ENCODE data around the gene ZNF541. TPM values are rescaled to one million over a fixed set of nuclear protein-coding genes. Genes with fewer than 3 reads are reported as not detected.

The ZNF541 gene
- total RNA-seq, 1 donor from 2014 or later = not detected

DNA sequence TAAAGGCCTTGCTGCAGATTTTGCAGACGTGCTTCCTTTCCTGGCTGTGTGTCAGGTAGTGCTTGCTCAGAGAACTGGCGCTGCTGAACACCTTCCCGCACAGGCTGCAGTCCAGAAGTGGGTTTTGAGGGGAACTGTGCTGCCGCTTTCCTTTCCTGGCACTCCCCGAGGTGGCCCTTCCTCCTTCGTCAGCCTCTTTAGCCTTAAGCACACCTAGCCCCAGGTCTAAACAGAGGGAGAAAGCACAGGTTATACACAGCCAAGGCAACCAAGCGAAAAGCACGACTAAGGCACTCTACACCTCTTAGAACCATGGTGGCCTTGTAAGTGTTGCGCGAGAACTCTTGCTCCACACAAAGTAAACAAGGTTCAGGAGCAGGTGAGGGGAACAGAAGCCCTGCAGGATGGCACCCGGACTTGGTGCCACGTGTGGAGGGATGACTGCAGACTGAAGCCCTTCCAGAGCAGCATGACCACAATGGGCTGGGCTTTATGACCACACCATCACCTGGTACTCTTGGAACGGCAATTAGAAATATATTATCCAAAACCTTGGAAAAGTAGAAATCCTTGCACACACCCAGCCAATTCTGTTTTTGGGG, 23.6 kb downstream of the ZNF541 start:
- no peak overlapping the region for H3K4me3 ChIP-seq (ENCODE audit: low read depth, low read length)
- TF ChIP-seq, protein P1, sequence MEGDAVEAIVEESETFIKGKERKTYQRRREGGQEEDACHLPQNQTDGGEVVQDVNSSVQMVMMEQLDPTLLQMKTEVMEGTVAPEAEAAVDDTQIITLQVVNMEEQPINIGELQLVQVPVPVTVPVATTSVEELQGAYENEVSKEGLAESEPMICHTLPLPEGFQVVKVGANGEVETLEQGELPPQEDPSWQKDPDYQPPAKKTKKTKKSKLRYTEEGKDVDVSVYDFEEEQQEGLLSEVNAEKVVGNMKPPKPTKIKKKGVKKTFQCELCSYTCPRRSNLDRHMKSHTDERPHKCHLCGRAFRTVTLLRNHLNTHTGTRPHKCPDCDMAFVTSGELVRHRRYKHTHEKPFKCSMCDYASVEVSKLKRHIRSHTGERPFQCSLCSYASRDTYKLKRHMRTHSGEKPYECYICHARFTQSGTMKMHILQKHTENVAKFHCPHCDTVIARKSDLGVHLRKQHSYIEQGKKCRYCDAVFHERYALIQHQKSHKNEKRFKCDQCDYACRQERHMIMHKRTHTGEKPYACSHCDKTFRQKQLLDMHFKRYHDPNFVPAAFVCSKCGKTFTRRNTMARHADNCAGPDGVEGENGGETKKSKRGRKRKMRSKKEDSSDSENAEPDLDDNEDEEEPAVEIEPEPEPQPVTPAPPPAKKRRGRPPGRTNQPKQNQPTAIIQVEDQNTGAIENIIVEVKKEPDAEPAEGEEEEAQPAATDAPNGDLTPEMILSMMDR (conservative IDR thresholded peaks at IDR 0.05; ENCODE audit: low read depth, low read length) = no peak
- DNase-seq (ENCODE audit: low read depth) = no peak

DNA sequence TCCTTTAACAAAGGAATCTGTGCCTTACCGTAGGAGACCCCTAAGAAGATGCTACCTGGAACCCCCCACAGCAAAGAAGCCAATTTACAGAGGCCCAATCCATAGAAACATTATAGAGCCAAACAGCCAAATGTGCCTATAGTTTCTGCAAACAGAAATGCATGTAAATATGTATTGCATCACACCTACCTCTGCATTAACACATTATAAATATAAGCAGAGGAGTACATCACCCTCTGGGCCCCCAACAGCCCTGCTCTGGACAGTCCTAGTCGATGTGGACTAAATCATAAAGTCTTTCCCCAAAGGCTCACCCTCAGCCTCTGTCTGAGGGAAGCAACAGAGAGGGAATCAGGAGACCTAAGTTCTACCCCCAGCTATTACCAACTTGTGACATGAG, 25.7 kb downstream of the ZNF541 start:
- DNase-seq (ENCODE audit: low read depth) = no peak
- H3K4me3 ChIP-seq (ENCODE audit: low read depth, low read length) = no peak overlapping the region
- TF ChIP-seq, protein P1 (conservative IDR thresholded peaks at IDR 0.05; ENCODE audit: low read depth, low read length) = no peak

DNA sequence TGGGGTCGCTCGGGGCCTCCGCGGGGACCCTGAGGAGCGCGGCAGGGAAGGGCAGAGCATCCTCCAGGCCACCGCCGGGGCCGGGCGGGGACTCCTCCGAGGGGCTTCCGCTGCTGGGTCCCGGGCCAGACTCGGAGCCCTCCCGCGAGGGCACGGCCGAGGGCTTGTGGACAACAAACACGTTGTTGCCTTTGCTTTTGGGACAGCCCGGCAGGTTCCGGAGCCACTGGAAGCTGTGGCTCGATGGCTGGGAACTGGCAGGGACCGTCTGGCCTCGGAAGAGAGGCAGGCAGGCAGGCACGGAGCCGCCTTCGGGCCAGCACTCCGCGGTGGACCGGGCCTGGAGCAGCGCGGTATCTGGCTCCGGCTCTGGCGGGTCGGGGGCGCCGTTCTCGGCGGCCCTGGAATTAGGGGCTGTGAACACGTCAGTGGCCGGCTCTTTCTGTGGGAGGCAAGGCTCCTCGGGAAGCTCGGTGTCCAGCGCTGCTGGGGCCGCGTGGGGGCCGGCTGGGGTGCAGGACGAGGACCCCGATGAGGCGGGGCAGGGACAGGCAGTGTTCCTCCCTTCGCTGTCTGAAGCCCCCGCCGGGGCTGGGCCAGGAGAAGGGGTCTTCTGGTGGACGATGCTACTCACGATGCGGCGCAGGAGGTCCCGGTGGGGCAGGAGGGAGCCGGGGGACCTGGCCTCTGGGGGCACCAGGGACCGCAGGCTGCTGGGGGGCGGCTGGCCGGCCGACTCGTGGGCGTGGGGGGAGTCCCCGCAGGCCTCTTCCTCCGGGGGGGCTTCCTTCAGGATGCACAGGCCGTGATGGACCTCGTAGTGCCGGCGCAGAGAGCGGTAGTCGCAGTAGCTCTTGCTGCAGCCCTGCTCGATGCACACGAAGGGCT, 27.6 kb downstream of the ZNF541 start:
- H3K4me3 ChIP-seq (ENCODE audit: low read depth, low read length) = no peak overlapping the region
- TF ChIP-seq, protein P1 (conservative IDR thresholded peaks at IDR 0.05; ENCODE audit: low read depth, low read length) = no peak
- DNase-seq (ENCODE audit: low read depth) = no peak

DNA sequence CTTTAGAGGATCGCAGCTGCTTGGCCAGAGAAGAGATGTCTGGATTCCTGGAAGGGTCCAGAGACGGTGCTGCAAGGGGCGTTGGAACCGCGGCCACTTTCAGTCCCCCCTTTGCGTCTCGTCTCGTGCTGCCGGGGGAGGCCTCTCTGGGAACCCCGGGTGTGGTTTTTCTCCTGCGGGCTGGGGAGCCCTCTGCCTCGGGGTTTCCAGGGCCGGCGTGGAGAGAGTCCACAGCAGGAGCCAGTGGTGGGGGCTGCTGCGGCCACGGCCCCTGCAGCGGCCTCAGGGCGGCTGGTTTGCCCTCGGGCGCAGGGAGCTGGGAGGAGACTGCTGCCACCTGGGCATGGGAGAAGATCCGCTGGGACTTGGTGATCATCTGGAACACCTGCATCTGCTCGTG, 28.5 kb downstream of the ZNF541 start:
- H3K4me3 ChIP-seq (ENCODE audit: low read depth, low read length) = no peak overlapping the region
- TF ChIP-seq, protein P1 (conservative IDR thresholded peaks at IDR 0.05; ENCODE audit: low read depth, low read length) = no peak
- DNase-seq (ENCODE audit: low read depth) = no peak

DNA sequence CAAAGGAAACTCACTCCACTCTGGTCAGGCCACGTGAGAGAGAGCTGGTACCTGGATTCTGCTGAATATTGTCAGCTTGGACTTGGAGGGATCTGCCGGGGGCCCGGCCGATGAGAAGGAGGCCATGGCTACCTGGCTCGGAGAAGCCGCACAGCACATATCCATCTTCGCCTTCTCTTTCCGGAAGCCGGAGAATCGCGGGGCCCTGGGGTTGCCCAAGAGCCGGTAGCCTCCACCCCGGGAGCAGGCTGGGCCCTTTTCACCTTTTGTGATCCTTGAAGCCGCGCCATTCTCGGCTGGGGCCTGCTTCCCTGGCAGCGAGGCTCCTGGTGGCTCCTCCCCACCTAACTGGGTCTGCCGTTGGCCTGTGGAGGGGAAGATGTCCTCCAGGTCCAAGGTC, 28.9 kb downstream of the ZNF541 start:
- DNase-seq (ENCODE audit: low read depth) = no peak
- H3K4me3 ChIP-seq (ENCODE audit: low read depth, low read length) = no peak overlapping the region
- TF ChIP-seq, protein P1 (conservative IDR thresholded peaks at IDR 0.05; ENCODE audit: low read depth, low read length) = no peak

DNA sequence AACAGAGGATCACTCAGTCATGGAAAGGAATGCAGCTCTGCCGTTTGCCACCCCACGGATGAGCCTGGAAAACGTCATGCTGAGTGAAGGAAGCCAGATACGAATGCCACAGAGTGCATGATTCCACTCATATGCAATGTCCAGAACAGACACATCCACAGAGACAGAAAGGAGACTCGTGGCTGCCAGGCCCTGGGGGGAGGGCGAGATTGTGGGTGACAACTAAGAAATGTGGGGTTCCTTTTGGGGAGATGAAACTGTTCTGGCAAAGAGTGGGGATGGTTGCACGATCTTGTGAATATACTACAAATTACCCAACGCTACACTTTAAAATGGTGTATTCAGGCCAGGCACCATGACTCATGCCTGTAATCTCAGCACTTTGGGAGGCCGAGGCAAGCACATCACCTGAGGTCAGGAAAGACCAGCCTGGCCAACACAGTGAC, 30.9 kb downstream of the ZNF541 start:
- no peak overlapping the region for H3K4me3 ChIP-seq (ENCODE audit: low read depth, low read length)
- DNase-seq (ENCODE audit: low read depth) = no peak
- TF ChIP-seq, protein P1 (conservative IDR thresholded peaks at IDR 0.05; ENCODE audit: low read depth, low read length) = no peak
